ENCODE measurements around the gene MLPH. TPM values are rescaled to one million over a fixed set of nuclear protein-coding genes. Genes with fewer than 3 reads are reported as not detected.

The MLPH gene
- total and polyA plus RNA-seq, 2 of the 13 experiments (the other 11 are each of a cell fraction or from before 2014, with no cell fraction given): 0.12 TPM; not detected in 1

DNA sequence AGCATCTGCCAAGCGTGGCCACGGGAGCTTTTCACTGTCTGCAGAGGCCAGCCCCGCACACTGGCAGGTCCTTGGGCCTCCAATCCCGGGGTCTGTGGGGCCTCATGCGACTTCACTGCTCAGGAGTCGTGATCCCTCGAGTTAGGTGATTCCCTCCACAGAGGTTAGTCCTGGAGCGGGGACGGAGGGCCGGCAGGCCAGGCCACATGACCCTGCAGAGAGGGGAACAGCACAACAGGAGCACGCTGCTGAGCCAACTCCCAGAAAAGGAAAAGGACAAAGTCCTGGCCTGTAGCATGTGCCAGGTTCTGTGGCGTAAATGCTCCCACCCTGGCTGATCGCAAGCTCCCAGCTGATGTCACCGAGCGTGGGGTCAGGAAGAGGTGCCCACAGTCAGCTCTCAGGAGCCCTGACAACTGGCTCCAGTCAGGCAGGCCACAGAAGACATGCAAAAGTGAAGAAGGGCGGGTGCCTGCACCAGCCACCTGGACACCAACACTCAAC, 64.1 kb downstream of the MLPH start (continued):
- TF ChIP-seq ZSCAN5A (CRISPR knock-in tag; IDR thresholded peaks at IDR 0.05; ENCODE audit: borderline replicate concordance): no peak
- 0 out of 2 replicates have a peak, but pooled peaks have one; percentile 59 for TF ChIP-seq ZNF670 (CRISPR knock-in tag; IDR thresholded peaks at IDR 0.05; ENCODE audit: borderline replicate concordance)
- TF ChIP-seq PHF21A (CRISPR knock-in tag; IDR thresholded peaks at IDR 0.05): no peak
- TF ChIP-seq SNAPC4 (CRISPR knock-in tag; IDR thresholded peaks at IDR 0.05): no peak
- TF ChIP-seq SIN3A (IDR thresholded peaks at IDR 0.05; ENCODE audit: borderline replicate concordance, low read depth, low read length): no peak
- no peak for TF ChIP-seq U2AF1 (optimal IDR thresholded peaks at IDR 0.05; ENCODE audit: low read depth, low read length)
- no peak for TF ChIP-seq HNRNPLL (IDR thresholded peaks at IDR 0.05; ENCODE audit: low read depth, low read length, poor library complexity, severe bottlenecking)
- TF ChIP-seq, protein P1, sequence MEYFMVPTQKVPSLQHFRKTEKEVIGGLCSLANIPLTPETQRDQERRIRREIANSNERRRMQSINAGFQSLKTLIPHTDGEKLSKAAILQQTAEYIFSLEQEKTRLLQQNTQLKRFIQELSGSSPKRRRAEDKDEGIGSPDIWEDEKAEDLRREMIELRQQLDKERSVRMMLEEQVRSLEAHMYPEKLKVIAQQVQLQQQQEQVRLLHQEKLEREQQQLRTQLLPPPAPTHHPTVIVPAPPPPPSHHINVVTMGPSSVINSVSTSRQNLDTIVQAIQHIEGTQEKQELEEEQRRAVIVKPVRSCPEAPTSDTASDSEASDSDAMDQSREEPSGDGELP (IDR thresholded peaks at IDR 0.05; ENCODE audit: borderline replicate concordance, low read depth): peak; percentile 41; the same call in 1 of the 2 replicates
- no peak for TF ChIP-seq MIER2 (CRISPR knock-in tag; IDR thresholded peaks at IDR 0.05)
- no peak for TF ChIP-seq NCOA2 (CRISPR knock-in tag; IDR thresholded peaks at IDR 0.05)
- no peak for TF ChIP-seq REXO4 (CRISPR knock-in tag; IDR thresholded peaks at IDR 0.05; ENCODE audit: borderline replicate concordance)
- TF ChIP-seq, protein P2, sequence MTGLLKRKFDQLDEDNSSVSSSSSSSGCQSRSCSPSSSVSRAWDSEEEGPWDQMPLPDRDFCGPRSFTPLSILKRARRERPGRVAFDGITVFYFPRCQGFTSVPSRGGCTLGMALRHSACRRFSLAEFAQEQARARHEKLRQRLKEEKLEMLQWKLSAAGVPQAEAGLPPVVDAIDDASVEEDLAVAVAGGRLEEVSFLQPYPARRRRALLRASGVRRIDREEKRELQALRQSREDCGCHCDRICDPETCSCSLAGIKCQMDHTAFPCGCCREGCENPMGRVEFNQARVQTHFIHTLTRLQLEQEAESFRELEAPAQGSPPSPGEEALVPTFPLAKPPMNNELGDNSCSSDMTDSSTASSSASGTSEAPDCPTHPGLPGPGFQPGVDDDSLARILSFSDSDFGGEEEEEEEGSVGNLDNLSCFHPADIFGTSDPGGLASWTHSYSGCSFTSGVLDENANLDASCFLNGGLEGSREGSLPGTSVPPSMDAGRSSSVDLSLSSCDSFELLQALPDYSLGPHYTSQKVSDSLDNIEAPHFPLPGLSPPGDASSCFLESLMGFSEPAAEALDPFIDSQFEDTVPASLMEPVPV (CRISPR knock-in tag; IDR thresholded peaks at IDR 0.05): no peak
- no peak for TF ChIP-seq ZNF501 (CRISPR knock-in tag; IDR thresholded peaks at IDR 0.05)
- no peak for TF ChIP-seq HNRNPUL1 (IDR thresholded peaks at IDR 0.05; ENCODE audit: low read depth, low read length)
- no peak for TF ChIP-seq ZNF644 (CRISPR knock-in tag; IDR thresholded peaks at IDR 0.05; ENCODE audit: low read depth)
- no peak; the same call in 1 of the 2 replicates for TF ChIP-seq USF2 (IDR thresholded peaks at IDR 0.05; ENCODE audit: low read depth, low read length)
- TF ChIP-seq USF2 (CRISPR knock-in tag; IDR thresholded peaks at IDR 0.05; ENCODE audit: borderline replicate concordance): peak; percentile 74
- no peak for TF ChIP-seq ZFYVE20 (CRISPR knock-in tag; IDR thresholded peaks at IDR 0.05; ENCODE audit: borderline replicate concordance, low read depth)
- no peak for TF ChIP-seq MBNL3 (CRISPR knock-in tag; conservative IDR thresholded peaks at IDR 0.05)
